ENCODE data around the gene SLC43A2. TPM values are rescaled to one million over a fixed set of nuclear protein-coding genes. Genes with fewer than 3 reads are reported as not detected.
"Not testable (repeated sequence)": the region's sequence is repeated elsewhere in the genome, so short reads cannot be mapped to it uniquely, and the experiment has no call there.

Gene SLC43A2
- 20.3 TPM for polyA plus RNA-seq (2013, experiment 1 of 4)
- 17.9 TPM for polyA plus RNA-seq (2013, experiment 2 of 4)
- 14.8 TPM for polyA plus RNA-seq (2013, experiment 3 of 4)
- 17.7 TPM for polyA plus RNA-seq (2013, experiment 4 of 4)

DNA sequence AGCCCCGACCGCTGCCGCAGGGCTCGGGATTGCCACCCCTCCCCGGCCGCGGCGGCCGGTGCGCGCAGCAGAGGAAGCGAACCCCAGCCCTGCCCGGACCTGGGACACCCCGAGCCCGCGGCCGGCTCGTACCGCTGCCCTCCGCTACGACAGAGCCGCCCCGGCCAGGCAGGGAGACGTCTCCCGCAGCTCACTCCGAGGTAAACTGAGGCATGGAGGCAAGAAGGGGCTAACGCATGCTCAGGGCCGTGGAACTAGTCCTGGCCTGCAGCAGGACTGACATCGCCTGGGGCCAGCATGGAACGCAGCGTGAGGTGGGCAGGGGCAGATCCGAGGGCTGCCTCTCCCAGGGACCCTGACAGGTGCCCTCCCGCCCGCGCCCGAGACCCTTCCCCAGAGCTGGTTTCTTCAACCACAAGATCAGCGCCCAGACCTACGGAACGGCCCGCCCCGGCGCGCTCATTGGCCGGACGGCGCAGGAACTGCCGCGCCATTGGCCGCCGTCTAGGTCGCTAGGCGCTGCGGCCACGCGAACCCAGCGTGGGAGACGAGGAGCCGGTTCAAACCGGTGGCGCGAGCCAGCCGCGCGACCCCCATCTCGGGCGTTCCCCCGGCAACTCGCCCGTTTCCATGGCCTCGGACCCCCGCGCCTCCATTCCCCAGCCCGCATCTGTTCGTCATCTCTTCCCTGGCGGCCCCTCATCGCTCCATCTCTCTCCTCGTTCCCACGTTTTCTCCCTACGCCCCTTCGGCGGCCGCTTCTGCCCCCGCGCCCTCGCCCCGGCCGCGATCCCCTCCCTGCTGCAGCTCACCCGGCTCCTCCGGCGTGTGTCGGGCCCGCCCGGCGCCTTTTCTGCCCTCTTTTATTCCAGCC lies at the start of gene SLC43A2:
Gene SLC43A2, minus strand, starts transcription at position 853 of the 874 bp plus-strand sequence. CDS start 960 bp downstream, outside the sequence.
- Histone ChIP-seq H3K4me1 (ENCODE audit: control insufficient read depth, insufficient read depth, low read length) (peaks cover 17% of the 10 kb centered on the region), H3K36me3 (ENCODE audit: control insufficient read depth, insufficient read depth, low read length) (no peaks in the 10 kb centered on the region), H3K9me3 (ENCODE audit: control insufficient read depth, low read length) (no peaks in the 10 kb centered on the region), H3K4me3 (ENCODE audit: insufficient read depth, low read depth, low read length) (peak within 1 kb of the TSS; percentile 81), H3K27me3 (ENCODE audit: control insufficient read depth, insufficient read depth, low read length, poor library complexity, severe bottlenecking) (peaks cover 28% of the 10 kb centered on the region), H3K27ac (ENCODE audit: insufficient read depth, low read depth, low read length, poor library complexity, severe bottlenecking) (peak within 1 kb of the TSS; percentile 96)
- WGBS, 2 experiments = 0 to 1% methylated on average over 95 of the region's 95 CpGs

DNA sequence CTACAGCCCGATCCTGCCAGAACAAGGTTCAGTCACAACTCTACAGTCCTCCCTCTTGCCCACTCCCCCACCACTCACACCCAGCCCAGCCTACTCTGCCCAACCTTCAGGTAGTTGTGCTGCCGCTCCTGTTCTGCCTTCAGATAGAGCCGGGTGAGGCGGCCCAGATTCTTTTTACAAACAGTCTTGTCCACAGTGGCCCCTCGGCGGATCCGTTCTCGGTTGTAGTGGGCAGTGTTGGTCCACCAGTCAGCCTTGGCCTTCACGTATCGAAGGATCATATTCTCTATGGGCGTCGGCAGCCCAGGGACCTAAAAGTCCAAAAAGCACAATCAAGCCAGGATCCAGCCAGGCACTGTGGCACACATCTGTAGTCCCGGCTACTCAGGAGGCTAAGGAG lies 47.8 kb upstream of the SLC43A2 start:
- Histone ChIP-seq H3K27me3 (ENCODE audit: control insufficient read depth, insufficient read depth, low read length, poor library complexity, severe bottlenecking) (no peaks in the 10 kb centered on the region), H3K27ac (ENCODE audit: insufficient read depth, low read depth, low read length, poor library complexity, severe bottlenecking) (no peak overlapping the region), H3K36me3 (ENCODE audit: control insufficient read depth, insufficient read depth, low read length) (peaks cover 91% of the 10 kb centered on the region), H3K4me1 (ENCODE audit: control insufficient read depth, insufficient read depth, low read length) (no peaks in the 10 kb centered on the region), H3K9me3 (ENCODE audit: control insufficient read depth, low read length) (no peaks in the 10 kb centered on the region), H3K4me3 (ENCODE audit: insufficient read depth, low read depth, low read length) (no peak overlapping the region)
- WGBS, 2 experiments = 96 to 97% methylated on average over 13 of the region's 13 CpGs

- H3K4me3 ChIP-seq (ENCODE audit: insufficient read depth, low read depth, low read length) = no peak overlapping the region
- H3K9me3 ChIP-seq (ENCODE audit: control insufficient read depth, low read length) = no peaks in the 10 kb centered on the region
- no peak overlapping the region for H3K27ac ChIP-seq (ENCODE audit: insufficient read depth, low read depth, low read length, poor library complexity, severe bottlenecking)
- peaks cover 78% of the 10 kb centered on the region for H3K36me3 ChIP-seq (ENCODE audit: control insufficient read depth, insufficient read depth, low read length)
- H3K4me1 ChIP-seq (ENCODE audit: control insufficient read depth, insufficient read depth, low read length) = no peaks in the 10 kb centered on the region
- 96% methylated on average over 26 of the region's 26 CpGs for WGBS, 2 experiments
- H3K27me3 ChIP-seq (ENCODE audit: control insufficient read depth, insufficient read depth, low read length, poor library complexity, severe bottlenecking) = no peaks in the 10 kb centered on the region
These were observed 44.6 kb upstream of the SLC43A2 start for GRCh38 chr17:1673041-1673785.

- H3K27ac ChIP-seq (ENCODE audit: insufficient read depth, low read depth, low read length, poor library complexity, severe bottlenecking); H3K27me3 ChIP-seq (ENCODE audit: control insufficient read depth, insufficient read depth, low read length, poor library complexity, severe bottlenecking); H3K9me3 ChIP-seq (ENCODE audit: control insufficient read depth, low read length); H3K4me1 ChIP-seq (ENCODE audit: control insufficient read depth, insufficient read depth, low read length); H3K4me3 ChIP-seq (ENCODE audit: insufficient read depth, low read depth, low read length): not testable (repeated sequence)
- 86 to 96% methylated on average over 4 to 5 of the region's 5 CpGs for WGBS, 2 experiments
- peaks cover 55% of the 10 kb centered on the region for H3K36me3 ChIP-seq (ENCODE audit: control insufficient read depth, insufficient read depth, low read length)
These were observed 35.3 kb upstream of the SLC43A2 start for GRCh38 chr17:1663934-1664333.

GRCh38 chr17:1661045-1661444 lies 32.4 kb upstream of the SLC43A2 start:
- Histone ChIP-seq H3K27ac (ENCODE audit: insufficient read depth, low read depth, low read length, poor library complexity, severe bottlenecking) (no peak overlapping the region), H3K9me3 (ENCODE audit: control insufficient read depth, low read length) (no peaks in the 10 kb centered on the region), H3K27me3 (ENCODE audit: control insufficient read depth, insufficient read depth, low read length, poor library complexity, severe bottlenecking) (no peaks in the 10 kb centered on the region), H3K4me1 (ENCODE audit: control insufficient read depth, insufficient read depth, low read length) (no peaks in the 10 kb centered on the region), H3K36me3 (ENCODE audit: control insufficient read depth, insufficient read depth, low read length) (peaks cover 71% of the 10 kb centered on the region), H3K4me3 (ENCODE audit: insufficient read depth, low read depth, low read length) (no peak overlapping the region)
- 95 to 97% methylated on average over 12 of the region's 12 CpGs for WGBS, 2 experiments

DNA sequence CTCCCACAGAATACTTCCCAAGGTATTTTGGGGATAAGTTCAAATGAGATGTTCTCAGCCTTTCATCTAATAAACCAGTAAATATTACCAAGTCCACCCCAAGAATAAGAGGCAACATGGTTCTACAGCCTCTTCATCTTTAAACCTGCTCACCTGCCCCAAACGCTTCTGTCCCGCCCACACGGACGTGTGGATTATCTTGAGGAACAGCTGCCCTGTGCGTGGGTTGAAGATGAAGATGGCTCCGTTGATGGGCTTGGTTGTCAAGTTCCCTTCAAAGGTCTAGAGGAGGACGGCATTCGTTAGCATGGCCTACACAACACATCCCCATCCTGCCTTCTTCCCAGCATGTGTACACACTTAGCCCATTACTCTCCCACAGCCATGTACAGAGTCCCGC lies 29.5 kb upstream of the SLC43A2 start:
- no peaks in the 10 kb centered on the region for H3K9me3 ChIP-seq (ENCODE audit: control insufficient read depth, low read length)
- no peak overlapping the region for H3K4me3 ChIP-seq (ENCODE audit: insufficient read depth, low read depth, low read length)
- H3K27ac ChIP-seq (ENCODE audit: insufficient read depth, low read depth, low read length, poor library complexity, severe bottlenecking) = no peak overlapping the region
- peaks cover 88% of the 10 kb centered on the region for H3K36me3 ChIP-seq (ENCODE audit: control insufficient read depth, insufficient read depth, low read length)
- no peaks in the 10 kb centered on the region for H3K4me1 ChIP-seq (ENCODE audit: control insufficient read depth, insufficient read depth, low read length)
- 94 to 96% methylated on average over 9 of the region's 9 CpGs for WGBS, 2 experiments
- no peaks in the 10 kb centered on the region for H3K27me3 ChIP-seq (ENCODE audit: control insufficient read depth, insufficient read depth, low read length, poor library complexity, severe bottlenecking)

- WGBS, 2 experiments = 96 to 98% methylated on average over 14 of the region's 14 CpGs
- no peak overlapping the region for H3K4me3 ChIP-seq (ENCODE audit: insufficient read depth, low read depth, low read length)
- no peak overlapping the region for H3K27ac ChIP-seq (ENCODE audit: insufficient read depth, low read depth, low read length, poor library complexity, severe bottlenecking)
- peaks cover 74% of the 10 kb centered on the region for H3K36me3 ChIP-seq (ENCODE audit: control insufficient read depth, insufficient read depth, low read length)
- no peaks in the 10 kb centered on the region for H3K27me3 ChIP-seq (ENCODE audit: control insufficient read depth, insufficient read depth, low read length, poor library complexity, severe bottlenecking)
- peaks cover 4% of the 10 kb centered on the region for H3K4me1 ChIP-seq (ENCODE audit: control insufficient read depth, insufficient read depth, low read length)
- H3K9me3 ChIP-seq (ENCODE audit: control insufficient read depth, low read length) = no peaks in the 10 kb centered on the region
These were observed 25.1 kb upstream of the SLC43A2 start for GRCh38 chr17:1653735-1654134.

DNA sequence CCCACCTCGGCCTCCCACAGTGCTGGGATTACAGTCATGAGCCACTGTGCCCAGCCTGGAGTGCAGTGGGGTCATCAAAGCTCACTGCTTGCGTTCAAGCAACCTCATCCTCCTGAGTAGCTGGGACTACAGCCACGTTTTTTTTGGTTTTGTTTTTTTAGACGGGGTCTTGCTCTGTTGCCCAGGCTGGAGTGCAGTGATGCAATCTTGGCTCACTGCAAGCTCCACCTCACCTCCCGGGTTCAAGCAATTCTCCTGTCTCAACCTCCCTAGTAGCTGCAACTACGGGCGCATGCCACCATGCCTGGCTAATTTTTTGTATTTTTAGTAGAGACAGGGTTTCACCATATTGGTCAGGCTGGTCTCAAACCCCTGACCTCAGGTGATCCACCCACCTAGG lies 24.2 kb upstream of the SLC43A2 start:
- peaks cover 65% of the 10 kb centered on the region for H3K36me3 ChIP-seq (ENCODE audit: control insufficient read depth, insufficient read depth, low read length)
- not testable (repeated sequence) for H3K27ac ChIP-seq (ENCODE audit: insufficient read depth, low read depth, low read length, poor library complexity, severe bottlenecking); H3K27me3 ChIP-seq (ENCODE audit: control insufficient read depth, insufficient read depth, low read length, poor library complexity, severe bottlenecking); H3K4me3 ChIP-seq (ENCODE audit: insufficient read depth, low read depth, low read length); H3K4me1 ChIP-seq (ENCODE audit: control insufficient read depth, insufficient read depth, low read length); H3K9me3 ChIP-seq (ENCODE audit: control insufficient read depth, low read length)
- WGBS, 2 experiments = 91 to 95% methylated on average over 7 of the region's 7 CpGs

- H3K27ac ChIP-seq (ENCODE audit: insufficient read depth, low read depth, low read length, poor library complexity, severe bottlenecking) = no peak overlapping the region
- peaks cover 11% of the 10 kb centered on the region for H3K27me3 ChIP-seq (ENCODE audit: control insufficient read depth, insufficient read depth, low read length, poor library complexity, severe bottlenecking)
- H3K36me3 ChIP-seq (ENCODE audit: control insufficient read depth, insufficient read depth, low read length) = peaks cover 52% of the 10 kb centered on the region
- peaks cover 9% of the 10 kb centered on the region for H3K4me1 ChIP-seq (ENCODE audit: control insufficient read depth, insufficient read depth, low read length)
- WGBS, 2 experiments = 91 to 96% methylated on average over 4 of the region's 4 CpGs
- H3K9me3 ChIP-seq (ENCODE audit: control insufficient read depth, low read length) = no peaks in the 10 kb centered on the region
- H3K4me3 ChIP-seq (ENCODE audit: insufficient read depth, low read depth, low read length) = no peak overlapping the region
These were observed 22.9 kb upstream of the SLC43A2 start for GRCh38 chr17:1651559-1651844.
